Mononuclear cell (primary cell): ENCODE data around the gene SSPN. TPM values are rescaled to one million over a fixed set of nuclear protein-coding genes. Genes with fewer than 3 reads are reported as not detected.

Source experiments
- H3K27me3 ChIP-seq: 2 replicates; pipeline ENCODE4 v1.6.0; 2011; ENCODE audit warnings: low read length, control low read depth; ENCODE audit not compliant: insufficient read depth
- H3K4me1 ChIP-seq: 2 replicates; pipeline ENCODE4 v1.5.1; 2011; ENCODE audit warnings: mild to moderate bottlenecking, low read length, control low read depth; ENCODE audit not compliant: insufficient read depth
- H3K4me3 ChIP-seq: 2 replicates; pipeline ENCODE4 v1.5.1; 2011; ENCODE audit warnings: mild to moderate bottlenecking, low read length, moderate library complexity
- H3K9me3 ChIP-seq: 2 replicates; pipeline ENCODE4 v1.5.1; 2011; ENCODE audit warnings: low read depth, mild to moderate bottlenecking, control low read depth, low read length
- total RNA-seq: library from RNA; depleted of rRNA; stranded (reverse); fragments of >200 nt; gene quantifications from one replicate; pipeline ENCODE4 v1.2.3, GENCODE V29; 2012

The SSPN gene
- total RNA-seq, 1 donor = 0.10 TPM

- no peaks in the 10 kb centered on the region for H3K4me1 ChIP-seq
- no peak overlapping the region for H3K4me3 ChIP-seq
- H3K9me3 ChIP-seq = no peaks in the 10 kb centered on the region
- H3K27me3 ChIP-seq = no peaks in the 10 kb centered on the region
These were observed 57.6 kb downstream of the SSPN start for GRCh38 chr12:26252946-26253345.

- Histone ChIP-seq H3K4me1 (no peaks in the 10 kb centered on the region), H3K27me3 (no peaks in the 10 kb centered on the region), H3K4me3 (no peak overlapping the region), H3K9me3 (no peaks in the 10 kb centered on the region)
These were observed 60.7 kb downstream of the SSPN start for GRCh38 chr12:26255893-26256645.

GRCh38 chr12:26264215-26264838 is 69.0 kb downstream of the SSPN start:
- no peak overlapping the region for H3K4me3 ChIP-seq
- no peaks in the 10 kb centered on the region for H3K4me1 ChIP-seq
- peaks cover 7% of the 10 kb centered on the region for H3K9me3 ChIP-seq
- no peaks in the 10 kb centered on the region for H3K27me3 ChIP-seq

GRCh38 chr12:26265606-26266005 is 70.2 kb downstream of the SSPN start:
- Histone ChIP-seq H3K9me3 (peaks cover 7% of the 10 kb centered on the region), H3K4me3 (no peak overlapping the region), H3K4me1 (no peaks in the 10 kb centered on the region), H3K27me3 (no peaks in the 10 kb centered on the region)

GRCh38 chr12:26266881-26267280 is 71.5 kb downstream of the SSPN start:
- H3K27me3 ChIP-seq = no peaks in the 10 kb centered on the region
- no peaks in the 10 kb centered on the region for H3K4me1 ChIP-seq
- no peak overlapping the region for H3K4me3 ChIP-seq
- H3K9me3 ChIP-seq = peaks cover 7% of the 10 kb centered on the region

- Histone ChIP-seq H3K4me1 (peaks cover 13% of the 10 kb centered on the region), H3K27me3 (no peaks in the 10 kb centered on the region), H3K4me3 (no peak overlapping the region), H3K9me3 (peaks cover 7% of the 10 kb centered on the region)
These were observed 73.6 kb downstream of the SSPN start for GRCh38 chr12:26268841-26269561.

GRCh38 chr12:26269562-26270284 is 74.3 kb downstream of the SSPN start:
- peaks cover 20% of the 10 kb centered on the region for H3K4me1 ChIP-seq
- H3K27me3 ChIP-seq = no peaks in the 10 kb centered on the region
- H3K9me3 ChIP-seq = peaks cover 1% of the 10 kb centered on the region
- H3K4me3 ChIP-seq = no peak overlapping the region

- Histone ChIP-seq H3K4me1 (peaks cover 33% of the 10 kb centered on the region), H3K27me3 (no peaks in the 10 kb centered on the region), H3K4me3 (no peak overlapping the region), H3K9me3 (no peaks in the 10 kb centered on the region)
These were observed 75.7 kb downstream of the SSPN start for GRCh38 chr12:26271024-26271423.

GRCh38 chr12:26271889-26272492 is 76.6 kb downstream of the SSPN start:
- Histone ChIP-seq H3K4me1 (peaks cover 35% of the 10 kb centered on the region), H3K9me3 (no peaks in the 10 kb centered on the region), H3K27me3 (no peaks in the 10 kb centered on the region), H3K4me3 (no peak overlapping the region)

GRCh38 chr12:26272851-26273250 is 77.5 kb downstream of the SSPN start:
- H3K4me3 ChIP-seq = no peak overlapping the region
- H3K27me3 ChIP-seq = no peaks in the 10 kb centered on the region
- H3K4me1 ChIP-seq = peaks cover 39% of the 10 kb centered on the region
- H3K9me3 ChIP-seq = no peaks in the 10 kb centered on the region

GRCh38 chr12:26273811-26274210 is 78.4 kb downstream of the SSPN start:
- no peak overlapping the region for H3K4me3 ChIP-seq
- peaks cover 39% of the 10 kb centered on the region for H3K4me1 ChIP-seq
- no peaks in the 10 kb centered on the region for H3K9me3 ChIP-seq
- no peaks in the 10 kb centered on the region for H3K27me3 ChIP-seq

GRCh38 chr12:26274441-26275312 is 79.3 kb downstream of the SSPN start:
- peaks cover 39% of the 10 kb centered on the region for H3K4me1 ChIP-seq
- H3K9me3 ChIP-seq = no peaks in the 10 kb centered on the region
- no peak overlapping the region for H3K4me3 ChIP-seq
- H3K27me3 ChIP-seq = no peaks in the 10 kb centered on the region

GRCh38 chr12:26275313-26276131 is 80.1 kb downstream of the SSPN start:
- H3K9me3 ChIP-seq = no peaks in the 10 kb centered on the region
- no peak overlapping the region for H3K4me3 ChIP-seq
- no peaks in the 10 kb centered on the region for H3K27me3 ChIP-seq
- peaks cover 39% of the 10 kb centered on the region for H3K4me1 ChIP-seq
